GM10266 (cell line): ENCODE measurements around the gene CDCA5.
A peak's percentile ranks its signal among the peaks of the same experiment; 100 is the strongest.

Experiments used
- DNase-seq: peaks from one replicate; pipeline ENCODE4 v3.0.0; 2012; ENCODE audit errors: extremely low spot score
- CTCF ChIP-seq: IDR thresholded peaks from 2 replicates; pipeline ENCODE4 v1.5.1; 2012; ENCODE audit warnings: mild to moderate bottlenecking, low read depth; ENCODE audit not compliant: control insufficient read depth, insufficient read depth; ENCODE audit errors: missing control alignments

Gene CDCA5

DNA sequence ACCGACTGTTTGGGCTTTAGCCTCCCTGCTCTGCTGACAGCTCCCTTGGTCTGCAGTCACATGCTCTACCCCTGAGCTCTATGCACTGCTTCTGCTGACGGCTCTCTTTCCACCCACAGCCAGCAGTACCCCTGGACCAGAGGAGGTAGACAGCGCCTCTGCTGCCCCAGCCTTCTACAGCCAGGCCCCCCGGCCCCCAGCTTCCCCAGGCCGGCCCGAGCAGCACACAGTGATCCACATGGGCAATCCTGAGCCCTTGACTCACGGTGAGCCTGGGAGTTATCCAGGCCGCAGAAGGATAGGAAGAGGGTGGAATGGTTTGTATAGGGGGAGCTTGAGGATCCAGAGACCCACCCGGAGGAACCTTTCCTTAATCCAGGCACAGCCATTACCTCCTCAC lies 3.0 kb upstream of the CDCA5 start:
- TF ChIP-seq CTCF, result no peak
- DNase-seq, result no peak

DNA sequence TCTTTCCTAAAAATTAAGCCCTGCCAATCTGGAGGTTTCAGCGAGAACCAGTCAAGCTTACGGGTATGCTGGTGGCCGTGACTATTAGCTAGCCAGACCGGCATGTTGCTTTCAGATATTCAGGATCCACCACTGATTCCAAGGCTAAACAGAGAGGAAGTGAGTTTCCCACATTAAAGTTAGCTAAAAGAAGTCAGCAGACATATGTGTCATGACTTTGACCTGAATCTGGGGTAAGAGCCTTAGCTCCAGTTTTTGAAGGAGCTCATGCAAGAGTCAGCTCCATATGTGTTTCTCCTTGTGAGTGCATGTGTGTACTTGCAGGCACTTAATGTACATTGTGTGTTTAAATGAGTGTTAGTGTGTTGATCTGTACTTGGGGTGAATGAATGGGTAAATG lies 1.6 kb upstream of the CDCA5 start:
- no peak for TF ChIP-seq CTCF
- DNase-seq, result no peak

GRCh38 chr11:65084598-65085375 lies 947 bp upstream of the CDCA5 start:
- DNase-seq, result no peak
- no peak for TF ChIP-seq CTCF

DNA sequence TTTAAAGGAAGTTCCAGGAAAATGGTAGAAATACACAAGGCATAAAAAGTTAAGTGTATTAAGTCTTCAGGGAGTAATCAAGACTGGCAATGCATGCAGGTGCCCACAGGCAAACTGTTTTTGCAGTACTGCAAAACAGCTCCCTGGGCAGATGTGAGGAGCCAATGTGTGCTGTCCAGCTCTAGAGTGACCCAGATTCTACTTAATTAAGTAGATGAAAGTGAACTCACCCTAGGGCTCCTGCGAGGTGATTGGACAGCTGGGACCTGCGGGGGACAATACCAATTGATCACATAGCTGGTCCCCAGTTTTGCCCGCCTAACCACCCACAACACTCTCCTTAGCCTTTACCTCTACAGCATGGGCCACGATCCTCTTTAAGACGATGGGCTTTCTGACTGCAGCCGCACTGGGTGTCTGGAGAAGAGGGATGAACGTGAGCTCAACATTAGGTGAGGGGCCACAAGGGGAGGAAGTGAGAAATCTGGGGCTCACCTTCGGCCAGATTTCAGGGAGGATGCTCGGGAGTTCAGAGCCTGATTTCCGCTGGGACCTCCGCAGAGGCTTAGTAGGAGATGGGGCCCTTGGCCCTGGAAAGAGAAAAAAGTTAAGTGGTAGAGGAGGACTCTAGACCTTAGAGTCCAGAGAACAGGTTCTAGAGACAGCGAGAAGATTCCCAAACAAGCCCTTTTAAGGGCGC lies 556 bp downstream of the CDCA5 start:
- no peak for TF ChIP-seq CTCF
- DNase-seq, result no peak

- no peak for DNase-seq
- no peak for TF ChIP-seq CTCF
Measured at GRCh38 chr11:65078786-65079342, 5.0 kb downstream of the CDCA5 start.

- peak; percentile 64 for TF ChIP-seq CTCF
- DNase-seq, result peak; percentile 63
Measured at GRCh38 chr11:65078151-65078550, 5.7 kb downstream of the CDCA5 start.

DNA sequence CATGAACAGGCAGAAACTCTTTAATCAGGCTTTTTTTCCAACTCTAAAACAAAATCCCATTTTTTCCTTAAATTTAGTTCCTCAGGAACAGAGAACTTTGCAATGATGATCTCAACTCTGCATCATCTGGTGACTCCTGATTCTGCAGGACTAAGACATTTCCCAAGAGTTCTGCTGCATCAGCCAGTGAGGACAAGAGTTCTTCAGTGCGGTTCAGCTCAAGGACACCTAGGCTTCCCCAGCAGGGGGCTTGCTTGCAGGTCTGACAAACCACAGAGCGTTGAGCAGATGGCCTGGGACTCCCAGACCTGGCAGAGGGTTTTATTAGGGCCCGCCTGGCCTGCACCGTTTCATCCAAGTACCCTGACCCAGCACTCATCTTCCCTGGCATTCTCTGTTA lies 6.4 kb downstream of the CDCA5 start:
- TF ChIP-seq CTCF, result no peak
- DNase-seq, result no peak
